Ovary (tissue), 1 donor: Measurements from ENCODE around the gene PPA1.

ENCODE experiments used
- EP300 ChIP-seq: sonication (generic); formaldehyde crosslinking; IDR thresholded peaks from one replicate; pipeline ENCODE4 v1.6.1; 2017; ENCODE audit warnings: antibody characterized with exemption
- POLR2A ChIP-seq: fragments of 450-650 bp; IDR thresholded peaks from one replicate; pipeline ENCODE4 v1.6.1; 2017; ENCODE audit warnings: antibody characterized with exemption, mild to moderate bottlenecking, moderate library complexity

DNA sequence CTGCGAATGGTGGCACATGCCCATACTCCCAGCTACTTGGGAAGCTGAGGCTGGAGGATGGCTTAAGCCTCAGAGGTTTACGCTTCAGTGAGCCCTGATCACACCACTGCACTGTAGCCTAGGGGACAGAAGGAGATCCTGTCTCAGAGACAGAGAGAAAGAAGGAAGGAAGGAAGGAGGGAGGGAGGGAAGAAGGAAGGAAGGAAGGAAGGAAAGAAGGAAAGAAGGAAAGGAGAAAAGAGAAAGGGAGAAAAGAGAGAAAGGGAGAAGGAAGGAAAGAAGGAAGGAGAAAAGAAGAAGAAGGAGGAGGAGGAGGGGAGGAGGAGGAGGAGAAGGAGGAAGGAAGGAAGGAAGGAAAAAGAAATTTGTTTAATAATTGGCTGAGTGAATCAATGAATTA is 49.9 kb downstream of the PPA1 start:
- TF ChIP-seq POLR2A = no peak
- no peak for TF ChIP-seq EP300
